B cell (primary cell): ENCODE measurements around the gene SEL1L. TPM values are rescaled to one million over a fixed set of nuclear protein-coding genes. Genes with fewer than 3 reads are reported as not detected.

Experiments used
- ATAC-seq: fragments of 200-7000 bp; cut with Tn5 transposase; one replicate; pipeline ENCODE4 v1.10.0; 2021; ENCODE audit warnings: low read depth, mild to moderate bottlenecking, moderate number of reproducible peaks, moderate library complexity
- CTCF ChIA-PET: fragments of 350-600 bp; sonication (Branson Sonifier 250); formaldehyde crosslinking; loops from one replicate; lab custom pipeline; 2021; ENCODE audit warnings: antibody characterized with exemption, inconsistent platforms; lab: Charles Lee
- POLR2A ChIA-PET: fragments of 350-600 bp; sonication (Branson Sonifier 250); formaldehyde crosslinking; loops from one replicate; lab custom pipeline; 2021; ENCODE audit warnings: antibody characterized with exemption; lab: Charles Lee
- DNase-seq: peaks from one replicate; pipeline ENCODE4 v3.0.0; 2013
- H2AFZ ChIP-seq: 2 replicates; pipeline ENCODE4 v1.6.1; 2012; ENCODE audit warnings: mild to moderate bottlenecking, low read depth, low read length; ENCODE audit not compliant: insufficient read depth, poor library complexity, severe bottlenecking
- H3K27ac ChIP-seq, 2 donors: 1 replicate in 1 of 2; 2 replicates in 1 of 2; pipeline ENCODE4 v1.5.1; 2012 to 2013; ENCODE audit warnings: low read length in 2 of 2, mild to moderate bottlenecking in 2 of 2, moderate library complexity in 1 of 2
- H3K27me3 ChIP-seq, 4 experiments: fragments of 200-600 bp in 1 of 4; sonication (generic) in 1 of 4; replicated peaks in 1 of 4; 1 replicate in 2 of 4; 2 replicates in 2 of 4; pipeline versions ENCODE4 v1.6.1 to v1.7.0; 2013 to 2016; ENCODE audit warnings: low read length in 3 of 4, mild to moderate bottlenecking in 2 of 4, mixed read lengths in 1 of 4, moderate library complexity in 1 of 4; ENCODE audit not compliant: insufficient read depth in 4 of 4, control insufficient read depth in 3 of 4; ENCODE audit errors: control extremely low read depth in 1 of 4
- H3K36me3 ChIP-seq, 2 experiments: replicated peaks in 1 of 2; 1 replicate in 1 of 2; 2 replicates in 1 of 2; pipeline versions ENCODE4 v1.6.1 to v1.7.1; 2013; ENCODE audit warnings: low read length in 1 of 2; ENCODE audit not compliant: insufficient read depth in 2 of 2, control insufficient read depth in 1 of 2; ENCODE audit errors: control extremely low read depth in 1 of 2, extremely low read depth in 1 of 2
- H3K4me1 ChIP-seq, 2 donors: fragments of 200-600 bp in 1 of 2; sonication (generic) in 1 of 2; 1 replicate in 1 of 2; 2 replicates in 1 of 2; pipeline versions ENCODE4 v1.5.1 to v1.6.1; 2013 to 2017; ENCODE audit warnings: low read length in 2 of 2; ENCODE audit not compliant: control insufficient read depth in 2 of 2, insufficient read depth in 2 of 2
- H3K4me2 ChIP-seq: replicated peaks from 2 replicates; pipeline ENCODE3; 2012; ENCODE audit warnings: mild to moderate bottlenecking, low read depth, low read length; ENCODE audit not compliant: poor library complexity, severe bottlenecking
- H3K4me3 ChIP-seq, 5 experiments: fragments of 200-600 bp in 1 of 5; sonication (generic) in 1 of 5; 1 replicate in 3 of 5; 2 replicates in 2 of 5; pipeline versions ENCODE4 v1.5.1 to v1.7.0; 2011 to 2016; ENCODE audit warnings: low read length in 4 of 5, mild to moderate bottlenecking in 4 of 5, low read depth in 2 of 5, control low read depth in 1 of 5, moderate library complexity in 1 of 5; ENCODE audit not compliant: insufficient read depth in 1 of 5; ENCODE audit errors: control extremely low read depth in 1 of 5, extremely low read depth in 1 of 5
- H3K79me2 ChIP-seq: fragments of 200-600 bp; sonication (generic); one replicate; pipeline ENCODE4 v1.6.0; 2016; ENCODE audit warnings: low read length; ENCODE audit not compliant: control insufficient read depth, insufficient read depth
- H3K9ac ChIP-seq: fragments of 200-600 bp; sonication (generic); 2 replicates; pipeline ENCODE4 v1.6.1; 2017; ENCODE audit warnings: mild to moderate bottlenecking, low read length, moderate library complexity
- H3K9me3 ChIP-seq, 3 donors: one replicate each; pipeline versions ENCODE4 v1.6.1 to v1.7.1; 2013; ENCODE audit warnings: low read length in 2 of 3; ENCODE audit not compliant: control insufficient read depth in 2 of 3, insufficient read depth in 1 of 3; ENCODE audit errors: control extremely low read depth in 1 of 3
- H4K20me1 ChIP-seq: 2 replicates; pipeline ENCODE4 v1.6.0; 2012; ENCODE audit warnings: mild to moderate bottlenecking, low read length; ENCODE audit not compliant: insufficient read depth, control insufficient read depth, poor library complexity, severe bottlenecking
- H3K27ac Mint-ChIP-seq: one replicate; pipeline ENCODE4 v1.8.0; 2021; ENCODE audit warnings: mixed read lengths
- H3K27me3 Mint-ChIP-seq: one replicate; pipeline ENCODE4 v1.8.0; 2021; ENCODE audit warnings: mixed read lengths
- H3K4me1 Mint-ChIP-seq: one replicate; pipeline ENCODE4 v1.8.0; 2021; ENCODE audit warnings: mixed read lengths
- H3K4me3 Mint-ChIP-seq: one replicate; pipeline ENCODE4 v1.8.0; 2021; ENCODE audit warnings: mixed read lengths
- H3K9me3 Mint-ChIP-seq: one replicate; pipeline ENCODE4 v1.8.0; 2022; ENCODE audit warnings: mixed read lengths; ENCODE audit not compliant: insufficient read depth
- CTCF ChIP-seq: fragments of 200-600 bp; IDR thresholded peaks from one replicate; pipeline ENCODE4 v1.8.0; 2022; ENCODE audit warnings: antibody characterized with exemption, mild to moderate bottlenecking
- EZH2 ChIP-seq: IDR thresholded peaks from 2 replicates; pipeline ENCODE4 v1.6.1; 2012; ENCODE audit warnings: borderline replicate concordance, low read depth, mild to moderate bottlenecking, moderate library complexity, low read length; ENCODE audit not compliant: insufficient read depth, poor library complexity, severe bottlenecking
- WGBS: methylation state at CpG from one replicate; pipeline ENCODE4 v1.1.5; 2013; ENCODE audit warnings: missing lambda C conversion rate; ENCODE audit not compliant: insufficient coverage; 5-methylcytosine and 5-hydroxymethylcytosine counted together
- intact Hi-C: fragments of 100-400 bp; cut with micrococcal nuclease; formaldehyde crosslinking; loops from one replicate; pipeline ENCODE4 v1.10.0; 2022
- polyA plus RNA-seq: library from polyadenylated mRNA; depleted of rRNA; stranded (reverse); fragments of >200 nt; gene quantifications from 2 replicates; pipeline ENCODE4 v1.2.3, GENCODE V29; 2012
- total RNA-seq, 2 donors: library from RNA; stranded (reverse); fragments of 120-200 nt in 1 of 2; gene quantifications; 1 replicate in 1 of 2; 2 replicates in 1 of 2; pipeline versions ENCODE4 v1.2.3 to v1.2.4, GENCODE V29; 2013 to 2022

SEL1L gene
- total and polyA plus RNA-seq, 2 donors (not counting 1 experiment from before 2014, with no cell fraction given) = 7.3 to 50.0 TPM

GRCh38 chr14:81523016-81523415 lies 10.6 kb downstream of the SEL1L start:
- H3K4me3 Mint-ChIP-seq = no peak overlapping the region
- peaks cover 25% of the 10 kb centered on the region for H3K4me1 Mint-ChIP-seq
- Histone ChIP-seq H3K27me3 (no peaks in the 10 kb centered on the region), H3K9ac (no peak overlapping the region), H3K4me3 (no peak overlapping the region), H3K4me2 (no peak overlapping the region), H3K79me2 (peaks cover 43% of the 10 kb centered on the region), H3K27ac (no peak overlapping the region), H3K36me3 (peaks cover 4 to 57% of the 10 kb centered on the region in 2 experiments), H2AFZ (no peak overlapping the region), H3K9me3 (no peaks in the 10 kb centered on the region), H3K4me1 (peaks cover 11 to 13% of the 10 kb centered on the region in 2 donors), H4K20me1 (peaks cover 2% of the 10 kb centered on the region)
- intact Hi-C loops = no loop called here
- POLR2A ChIA-PET = no interaction called here
- no peaks in the 10 kb centered on the region for H3K27me3 Mint-ChIP-seq
- no peak for TF ChIP-seq CTCF
- no peak for TF ChIP-seq EZH2
- no CpG with 5 or more reads among the region's 4 CpGs for WGBS
- ATAC-seq (no peak), DNase-seq (no peak)
- CTCF ChIA-PET = no interaction called here
- H3K9me3 Mint-ChIP-seq = no peaks in the 10 kb centered on the region
- H3K27ac Mint-ChIP-seq = no peak overlapping the region

- no peaks in the 10 kb centered on the region for H3K9me3 Mint-ChIP-seq
- peaks cover 11 to 13% of the 10 kb centered on the region in 2 donors for H3K4me1 ChIP-seq
- POLR2A ChIA-PET = no interaction called here
- H3K27ac Mint-ChIP-seq = no peak overlapping the region
- no peak for DNase-seq
- H3K4me3 ChIP-seq = no peak overlapping the region
- H2AFZ ChIP-seq = no peak overlapping the region
- no peak for TF ChIP-seq EZH2
- no peak for TF ChIP-seq CTCF
- H3K36me3 ChIP-seq = peaks cover 4 to 63% of the 10 kb centered on the region in 2 experiments
- CTCF ChIA-PET = no interaction called here
- peaks cover 21% of the 10 kb centered on the region for H3K4me1 Mint-ChIP-seq
- no peak overlapping the region for H3K27ac ChIP-seq
- H3K9me3 ChIP-seq = no peaks in the 10 kb centered on the region
- H3K79me2 ChIP-seq = peaks cover 37% of the 10 kb centered on the region
- no peak overlapping the region for H3K4me2 ChIP-seq
- no peaks in the 10 kb centered on the region for H3K27me3 Mint-ChIP-seq
- H4K20me1 ChIP-seq = no peaks in the 10 kb centered on the region
- no peaks in the 10 kb centered on the region for H3K27me3 ChIP-seq
- ATAC-seq = no peak
- no peak overlapping the region for H3K4me3 Mint-ChIP-seq
- intact Hi-C loops = no loop called here
- WGBS = no CpG with 5 or more reads among the region's 4 CpGs
- no peak overlapping the region for H3K9ac ChIP-seq
Observed at GRCh38 chr14:81521356-81521755, 12.3 kb downstream of the SEL1L start.
